Activated naive CD4-positive, alpha-beta T cell treated with anti-CD3 and anti-CD28 coated beads, Interleukin-2, amount 10 ng/mL, durations not matched to agents 7 days and 5 days (primary cell): ENCODE measurements around the gene ZSCAN10.
A peak's percentile ranks its signal among the peaks of the same experiment; 100 is the strongest.

ENCODE experiments used
- CTCF ChIA-PET: fragments of 350-600 bp; sonication (Branson Sonifier 250); formaldehyde crosslinking; loops from one replicate; lab custom pipeline; 2021; ENCODE audit warnings: antibody characterized with exemption; lab: Charles Lee
- DNase-seq: peaks from one replicate; pipeline ENCODE4 v3.0.0-alpha.2; 2020
- H3K27ac Mint-ChIP-seq: one replicate; pipeline ENCODE4 v1.8.0; 2021; ENCODE audit warnings: mild to moderate bottlenecking, moderate library complexity, mixed read lengths
- H3K27me3 Mint-ChIP-seq: one replicate; pipeline ENCODE4 v1.8.0; 2021; ENCODE audit warnings: mild to moderate bottlenecking, mixed read lengths
- H3K36me3 Mint-ChIP-seq: one replicate; pipeline ENCODE4 v1.8.0; 2021; ENCODE audit warnings: mixed read lengths
- H3K4me1 Mint-ChIP-seq: one replicate; pipeline ENCODE4 v1.8.0; 2021; ENCODE audit warnings: mixed read lengths
- H3K4me3 Mint-ChIP-seq: one replicate; pipeline ENCODE4 v1.8.0; 2021; ENCODE audit warnings: mild to moderate bottlenecking, moderate library complexity, mixed read lengths
- H3K9me3 Mint-ChIP-seq: one replicate; pipeline ENCODE4 v1.8.0; 2021; ENCODE audit warnings: mixed read lengths

Gene ZSCAN10

DNA sequence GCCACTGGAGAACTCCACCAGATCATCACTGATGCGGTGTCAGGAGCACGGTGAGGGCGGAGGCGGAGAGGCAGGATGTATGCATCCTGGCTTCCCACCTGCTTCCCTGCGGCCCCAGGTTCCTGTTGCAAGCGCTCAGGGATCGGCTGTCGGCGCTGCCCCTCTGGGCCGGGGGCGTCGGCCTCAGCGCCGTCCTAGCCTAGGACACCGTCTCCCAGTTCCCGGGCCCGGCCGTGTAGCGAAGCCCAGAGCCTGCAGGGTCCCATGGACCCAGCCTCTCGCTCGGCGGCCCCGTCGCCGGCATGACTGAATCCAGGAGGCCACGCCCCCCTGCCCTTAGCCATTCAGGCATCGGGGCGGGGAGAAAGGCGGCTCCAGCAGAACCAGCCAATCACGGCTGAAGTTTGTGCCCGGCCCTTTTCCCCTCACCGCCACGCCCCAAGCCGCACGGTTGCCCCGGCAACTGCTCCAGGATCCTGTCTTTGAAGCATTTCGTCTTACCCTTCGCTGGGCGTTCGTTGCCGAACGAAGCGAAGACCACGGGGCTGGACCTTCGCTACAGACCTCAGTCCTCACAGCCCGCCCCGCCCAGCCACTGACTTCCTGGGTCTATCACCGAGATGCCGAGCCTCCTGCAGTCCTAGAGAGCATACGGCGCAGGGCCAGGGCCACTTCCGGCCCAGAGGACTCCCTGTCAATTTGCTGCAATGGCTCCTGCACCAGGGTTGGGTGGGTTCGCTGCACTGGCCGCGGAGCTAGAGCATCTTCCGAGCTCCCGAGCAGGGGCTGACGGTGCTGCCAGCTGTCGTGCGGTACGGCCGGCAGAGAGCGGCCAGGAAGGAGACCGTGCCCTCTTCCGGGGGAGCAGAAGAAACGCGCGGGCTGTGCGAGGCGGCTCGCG, 25.1 kb upstream of the ZSCAN10 start:
- peak; percentile 99 for DNase-seq
- CTCF ChIA-PET: interaction anchor here (0.7 to 11.5 kb wide), 4 partner anchors 24 to 1159 kb away, joined by 3 to 200 read pairs (median 70); partner anchors contain the start of gene ZSCAN10
- Mint-ChIP-seq H3K36me3 (peaks cover 24% of the 10 kb centered on the region), H3K27me3 (peaks cover 8% of the 10 kb centered on the region), H3K4me3 (peak overlapping the region; percentile 93), H3K4me1 (peaks cover 57% of the 10 kb centered on the region), H3K9me3 (no peaks in the 10 kb centered on the region), H3K27ac (peak overlapping the region; percentile 98)

- Mint-ChIP-seq H3K27ac (peak overlapping the region; percentile 98), H3K4me3 (peak overlapping the region; percentile 93), H3K36me3 (peaks cover 21% of the 10 kb centered on the region), H3K9me3 (no peaks in the 10 kb centered on the region), H3K4me1 (peaks cover 47% of the 10 kb centered on the region), H3K27me3 (peaks cover 12% of the 10 kb centered on the region)
- CTCF ChIA-PET: interaction anchor here (0.9 to 1.2 kb wide), 4 partner anchors 11 to 91 kb away, joined by 3 to 4 read pairs (median 3); partner anchors contain the start of gene ZNF213
- DNase-seq: no peak
Measured at GRCh38 chr16:3122926-3123570, 24.0 kb upstream of the ZSCAN10 start.

GRCh38 chr16:3121851-3122467, 22.9 kb upstream of the ZSCAN10 start:
- no peaks in the 10 kb centered on the region for H3K9me3 Mint-ChIP-seq
- no peak overlapping the region for H3K4me3 Mint-ChIP-seq
- H3K4me1 Mint-ChIP-seq: peaks cover 36% of the 10 kb centered on the region
- CTCF ChIA-PET: interaction anchor here (0.9 to 1.3 kb wide), 5 partner anchors 8 to 26 kb away, joined by 3 to 5 read pairs (median 4); partner anchors contain the start of gene ZNF213
- peaks cover 17% of the 10 kb centered on the region for H3K27me3 Mint-ChIP-seq
- H3K27ac Mint-ChIP-seq: no peak overlapping the region
- H3K36me3 Mint-ChIP-seq: peaks cover 15% of the 10 kb centered on the region
- no peak for DNase-seq

DNA sequence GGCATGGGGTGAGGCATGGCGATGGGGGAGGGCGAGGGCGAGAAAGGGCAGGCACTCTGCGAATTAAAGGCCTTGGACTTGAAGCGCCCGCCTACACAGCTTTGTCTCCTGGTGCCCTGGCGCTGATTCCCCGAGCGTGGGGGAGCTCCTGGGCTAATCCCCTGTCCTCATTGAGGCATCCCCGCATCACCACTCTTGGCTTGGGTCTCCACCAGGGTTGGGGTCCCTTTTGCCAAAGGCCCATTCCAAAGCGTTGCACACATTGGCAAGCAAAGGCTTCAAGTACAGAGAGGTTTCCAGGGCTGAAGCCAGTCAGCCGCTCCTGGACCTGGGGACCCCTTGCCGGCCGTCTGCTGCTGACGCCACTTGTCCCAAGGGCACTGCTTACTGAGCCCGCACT, 21.3 kb upstream of the ZSCAN10 start:
- peaks cover 29% of the 10 kb centered on the region for H3K27me3 Mint-ChIP-seq
- H3K36me3 Mint-ChIP-seq: peaks cover 6% of the 10 kb centered on the region
- CTCF ChIA-PET: interaction anchor here (1.2 to 1.3 kb wide), 2 partner anchors 9 to 18 kb away, joined by 3 to 5 read pairs; no protein-coding TSS in a partner anchor
- H3K4me1 Mint-ChIP-seq: peaks cover 22% of the 10 kb centered on the region
- no peak for DNase-seq
- H3K4me3 Mint-ChIP-seq: no peak overlapping the region
- H3K27ac Mint-ChIP-seq: no peak overlapping the region
- H3K9me3 Mint-ChIP-seq: no peaks in the 10 kb centered on the region

DNA sequence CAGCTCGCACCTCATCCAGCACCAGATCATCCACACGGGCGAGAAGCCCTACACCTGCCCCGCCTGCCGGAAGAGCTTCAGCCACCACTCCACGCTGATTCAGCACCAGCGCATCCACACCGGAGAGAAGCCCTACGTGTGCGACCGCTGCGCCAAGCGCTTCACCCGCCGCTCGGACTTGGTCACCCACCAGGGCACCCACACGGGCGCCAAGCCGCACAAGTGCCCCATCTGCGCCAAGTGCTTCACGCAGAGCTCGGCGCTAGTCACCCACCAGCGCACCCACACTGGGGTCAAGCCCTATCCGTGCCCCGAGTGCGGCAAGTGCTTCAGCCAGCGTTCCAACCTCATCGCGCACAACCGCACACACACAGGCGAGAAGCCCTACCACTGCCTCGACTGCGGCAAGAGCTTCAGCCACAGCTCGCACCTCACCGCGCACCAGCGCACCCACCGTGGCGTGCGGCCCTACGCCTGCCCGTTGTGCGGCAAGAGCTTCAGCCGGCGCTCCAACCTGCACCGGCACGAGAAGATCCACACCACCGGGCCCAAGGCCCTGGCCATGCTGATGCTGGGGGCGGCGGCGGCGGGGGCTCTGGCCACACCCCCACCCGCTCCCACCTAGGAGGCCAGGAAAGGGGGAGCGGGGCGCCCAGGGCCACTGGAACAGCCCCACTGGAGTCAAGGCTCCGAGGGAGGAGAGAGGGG, 20.8 kb upstream of the ZSCAN10 start:
- CTCF ChIA-PET: interaction anchor here (1.2 kb wide), 1 partner anchor 18 kb away, joined by 3 read pairs; no protein-coding TSS in a partner anchor
- peaks cover 2% of the 10 kb centered on the region for H3K36me3 Mint-ChIP-seq

DNA sequence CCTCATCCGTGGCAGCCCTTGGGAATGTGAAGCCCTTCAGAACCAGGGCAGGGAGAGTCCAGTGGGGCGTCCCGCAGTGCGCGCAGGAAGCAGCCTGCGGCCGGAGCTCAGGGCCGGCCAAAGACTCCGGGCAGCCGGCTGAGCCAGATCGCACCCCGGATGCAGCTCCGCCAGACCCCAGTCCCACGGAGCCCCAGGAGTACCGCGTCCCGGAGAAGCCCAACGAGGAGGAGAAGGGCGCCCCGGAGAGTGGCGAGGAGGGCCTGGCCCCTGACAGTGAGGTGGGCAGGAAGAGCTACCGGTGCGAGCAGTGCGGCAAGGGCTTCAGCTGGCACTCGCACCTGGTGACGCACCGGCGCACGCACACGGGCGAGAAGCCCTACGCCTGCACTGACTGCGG, 20.2 kb upstream of the ZSCAN10 start:
- Mint-ChIP-seq H3K4me3 (no peak overlapping the region), H3K27ac (no peak overlapping the region), H3K36me3 (no peaks in the 10 kb centered on the region), H3K4me1 (peaks cover 13% of the 10 kb centered on the region), H3K9me3 (no peaks in the 10 kb centered on the region), H3K27me3 (peaks cover 40% of the 10 kb centered on the region)
- CTCF ChIA-PET: interaction anchor here (1.2 kb wide), 1 partner anchor 17 kb away, joined by 3 read pairs; no protein-coding TSS in a partner anchor
- DNase-seq: no peak

More for the DNA sequence above, 20.8 kb upstream of the ZSCAN10 start:
- H3K27ac Mint-ChIP-seq: no peak overlapping the region
- no peak overlapping the region for H3K4me3 Mint-ChIP-seq
- peaks cover 34% of the 10 kb centered on the region for H3K27me3 Mint-ChIP-seq
- peaks cover 18% of the 10 kb centered on the region for H3K4me1 Mint-ChIP-seq
- H3K9me3 Mint-ChIP-seq: no peaks in the 10 kb centered on the region
- no peak for DNase-seq

DNA sequence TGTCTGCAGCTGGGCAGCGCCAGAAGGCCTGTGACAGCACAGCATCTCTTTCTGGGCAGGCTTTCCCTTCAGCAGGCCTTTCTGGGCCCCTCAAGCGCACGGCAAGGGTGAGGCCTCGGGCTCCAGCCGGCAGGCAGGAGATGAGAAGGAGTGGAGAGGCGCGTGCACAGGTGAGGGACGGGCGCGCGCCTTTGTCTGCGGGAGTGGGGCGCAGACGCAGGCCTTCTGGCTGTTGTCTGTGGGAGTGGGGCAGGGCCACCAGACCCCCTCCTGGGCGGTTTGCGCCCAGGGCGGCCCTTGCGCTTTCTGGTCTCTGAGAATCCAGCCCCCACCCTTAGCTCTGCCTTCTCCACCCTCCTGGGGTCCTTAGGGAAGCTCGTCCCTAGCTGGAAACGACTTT, 19.8 kb upstream of the ZSCAN10 start:
- peaks cover 44% of the 10 kb centered on the region for H3K27me3 Mint-ChIP-seq
- no peaks in the 10 kb centered on the region for H3K9me3 Mint-ChIP-seq
- no peak for DNase-seq
- CTCF ChIA-PET: no interaction called here
- H3K27ac Mint-ChIP-seq: no peak overlapping the region
- no peak overlapping the region for H3K4me3 Mint-ChIP-seq
- H3K4me1 Mint-ChIP-seq: peaks cover 12% of the 10 kb centered on the region
- no peaks in the 10 kb centered on the region for H3K36me3 Mint-ChIP-seq

- Mint-ChIP-seq H3K27ac (no peak overlapping the region), H3K4me3 (no peak overlapping the region), H3K36me3 (no peaks in the 10 kb centered on the region), H3K27me3 (peaks cover 50% of the 10 kb centered on the region), H3K4me1 (peaks cover 7% of the 10 kb centered on the region), H3K9me3 (no peaks in the 10 kb centered on the region)
- no peak for DNase-seq
- CTCF ChIA-PET: interaction anchor here (1.2 kb wide), 1 partner anchor 87 kb away, joined by 4 read pairs; no protein-coding TSS in a partner anchor
Measured at GRCh38 chr16:3118204-3118790, 19.2 kb upstream of the ZSCAN10 start.

GRCh38 chr16:3115561-3115960, 16.5 kb upstream of the ZSCAN10 start:
- DNase-seq: no peak
- Mint-ChIP-seq H3K36me3 (no peaks in the 10 kb centered on the region), H3K27me3 (peaks cover 68% of the 10 kb centered on the region), H3K4me3 (no peak overlapping the region), H3K4me1 (peaks cover 3% of the 10 kb centered on the region), H3K9me3 (no peaks in the 10 kb centered on the region), H3K27ac (no peak overlapping the region)
- CTCF ChIA-PET: no interaction called here

GRCh38 chr16:3115003-3115402, 15.9 kb upstream of the ZSCAN10 start:
- peaks cover 72% of the 10 kb centered on the region for H3K27me3 Mint-ChIP-seq
- H3K4me3 Mint-ChIP-seq: no peak overlapping the region
- CTCF ChIA-PET: no interaction called here
- no peaks in the 10 kb centered on the region for H3K36me3 Mint-ChIP-seq
- H3K27ac Mint-ChIP-seq: no peak overlapping the region
- DNase-seq: no peak
- H3K4me1 Mint-ChIP-seq: peaks cover 3% of the 10 kb centered on the region
- H3K9me3 Mint-ChIP-seq: no peaks in the 10 kb centered on the region

DNA sequence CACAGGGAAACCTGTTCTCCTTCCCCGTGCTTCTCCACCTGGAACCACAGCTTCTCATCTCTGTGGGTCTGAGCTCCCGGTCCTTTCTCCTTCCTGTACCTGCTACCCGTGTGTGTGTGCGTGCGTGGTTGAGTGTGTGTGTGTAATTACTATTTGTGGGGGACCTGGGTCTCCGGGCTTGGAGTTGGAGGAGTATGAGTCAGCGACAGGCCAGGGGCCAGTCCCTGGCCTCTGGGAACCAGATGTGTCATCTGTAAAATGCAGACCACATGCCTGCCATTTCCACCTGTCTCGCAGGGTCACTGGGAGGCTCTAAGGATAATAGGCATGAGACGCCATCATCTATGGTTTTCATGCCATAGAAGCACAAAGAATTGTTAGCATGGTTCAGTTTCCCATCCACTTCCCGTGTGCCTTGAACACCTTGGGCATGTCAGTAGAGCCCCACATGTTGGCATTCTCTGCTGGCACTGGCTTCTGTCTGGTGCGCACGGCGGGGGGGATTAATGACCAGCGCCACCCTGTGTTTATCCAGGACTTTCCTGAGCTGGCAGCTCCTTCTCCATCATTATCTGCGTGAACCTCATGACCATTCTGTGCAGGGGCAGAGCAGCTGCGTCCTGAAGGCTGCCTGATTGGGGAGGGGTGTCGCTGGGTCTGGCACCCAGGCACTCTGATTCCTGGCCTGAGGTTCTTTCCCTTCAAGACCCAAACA, 14.8 kb upstream of the ZSCAN10 start:
- peaks cover 81% of the 10 kb centered on the region for H3K27me3 Mint-ChIP-seq
- peaks cover 5% of the 10 kb centered on the region for H3K4me1 Mint-ChIP-seq
- H3K36me3 Mint-ChIP-seq: no peaks in the 10 kb centered on the region
- H3K4me3 Mint-ChIP-seq: no peak overlapping the region
- DNase-seq: no peak
- H3K27ac Mint-ChIP-seq: no peak overlapping the region
- no peaks in the 10 kb centered on the region for H3K9me3 Mint-ChIP-seq
- CTCF ChIA-PET: interaction anchor here (1.1 to 3.1 kb wide), 2 partner anchors 12 to 15 kb away, joined by 3 to 14 read pairs; no protein-coding TSS in a partner anchor

- H3K27ac Mint-ChIP-seq: no peak overlapping the region
- CTCF ChIA-PET: interaction anchor here (1.1 to 3.1 kb wide), 2 partner anchors 11 to 16 kb away, joined by 3 to 14 read pairs; no protein-coding TSS in a partner anchor
- no peak overlapping the region for H3K4me3 Mint-ChIP-seq
- DNase-seq: no peak
- H3K4me1 Mint-ChIP-seq: peaks cover 5% of the 10 kb centered on the region
- H3K9me3 Mint-ChIP-seq: no peaks in the 10 kb centered on the region
- H3K36me3 Mint-ChIP-seq: no peaks in the 10 kb centered on the region
- peaks cover 77% of the 10 kb centered on the region for H3K27me3 Mint-ChIP-seq
Measured at GRCh38 chr16:3112881-3113574, 13.9 kb upstream of the ZSCAN10 start.
